Hepatocyte (in vitro differentiated cells): ENCODE measurements around the gene NRCAM.

Source experiments
- CTCF ChIP-seq: fragments of 200-600 bp; sonication (generic); IDR thresholded peaks from 2 replicates; pipeline ENCODE4 v1.5.1; 2016; ENCODE audit warnings: antibody characterized with exemption, mild to moderate bottlenecking; ENCODE audit not compliant: poor library complexity
- EZH2 ChIP-seq: fragments of 200-600 bp; sonication (generic); IDR thresholded peaks from 2 replicates; pipeline ENCODE4 v1.6.1; 2016; ENCODE audit warnings: antibody characterized with exemption, mild to moderate bottlenecking, borderline replicate concordance
- EZH2phosphoT487 ChIP-seq: fragments of 200-600 bp; sonication (generic); IDR thresholded peaks from one replicate; pipeline ENCODE4 v1.6.1; 2018; ENCODE audit warnings: antibody characterized with exemption, mild to moderate bottlenecking, low read depth, moderate library complexity; ENCODE audit not compliant: unreplicated experiment, severe bottlenecking

GRCh38 chr7:108134486-108134885, 321.8 kb downstream of the NRCAM start:
- no peak for TF ChIP-seq CTCF
- TF ChIP-seq EZH2phosphoT487: no peak
- no peak for TF ChIP-seq EZH2
